HG02981 (cell line): ENCODE data around the gene PADI4.
"Not testable (repeated sequence)": the region's sequence is repeated elsewhere in the genome, so short reads cannot be mapped to it uniquely, and the experiment has no call there.

Experiments used
- ATAC-seq: cut with Tn5 transposase; IDR thresholded peaks from one replicate; pipeline ENCODE4 v1.9.1; 2021; ENCODE audit warnings: mild to moderate bottlenecking, moderate library complexity; ENCODE audit not compliant: unreplicated experiment

The PADI4 gene

DNA sequence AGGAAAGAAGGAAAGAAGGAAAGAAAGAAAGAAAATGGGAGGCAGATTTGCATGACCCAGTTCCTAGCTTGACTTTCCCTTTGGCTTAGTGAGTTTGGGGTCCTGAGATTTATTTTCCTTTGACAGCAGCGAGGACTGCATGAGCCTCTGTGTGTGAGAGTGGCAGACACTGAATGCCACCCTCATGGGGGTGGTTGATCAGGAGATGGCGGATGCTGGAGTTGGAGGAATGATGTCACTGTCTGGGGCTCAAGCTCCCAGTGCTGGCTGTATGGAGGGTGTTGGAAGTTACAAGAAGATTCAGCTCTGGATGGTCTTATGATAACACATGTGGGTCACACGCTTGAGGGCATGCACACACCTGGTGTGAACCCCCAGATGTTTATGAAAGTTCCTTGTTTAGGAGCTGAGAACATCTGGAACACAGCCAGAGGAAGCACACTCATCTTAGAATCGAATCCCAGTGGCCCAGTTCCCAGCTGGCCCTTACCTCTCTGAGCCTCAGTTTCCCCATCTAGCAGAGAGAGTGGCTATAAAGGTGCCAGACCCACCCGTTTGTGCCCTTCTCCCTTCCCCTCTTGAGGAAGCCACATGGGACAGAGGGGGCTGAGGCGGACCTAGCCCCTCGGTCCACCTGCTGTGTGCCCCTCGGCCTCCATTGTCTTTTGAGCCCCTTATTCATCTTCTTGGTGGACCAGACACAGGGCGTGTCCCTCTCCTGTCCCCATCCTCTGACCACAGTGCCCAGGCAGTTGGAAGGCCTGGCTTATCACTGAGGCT, 5.7 kb downstream of the PADI4 start:
- no peak for ATAC-seq

DNA sequence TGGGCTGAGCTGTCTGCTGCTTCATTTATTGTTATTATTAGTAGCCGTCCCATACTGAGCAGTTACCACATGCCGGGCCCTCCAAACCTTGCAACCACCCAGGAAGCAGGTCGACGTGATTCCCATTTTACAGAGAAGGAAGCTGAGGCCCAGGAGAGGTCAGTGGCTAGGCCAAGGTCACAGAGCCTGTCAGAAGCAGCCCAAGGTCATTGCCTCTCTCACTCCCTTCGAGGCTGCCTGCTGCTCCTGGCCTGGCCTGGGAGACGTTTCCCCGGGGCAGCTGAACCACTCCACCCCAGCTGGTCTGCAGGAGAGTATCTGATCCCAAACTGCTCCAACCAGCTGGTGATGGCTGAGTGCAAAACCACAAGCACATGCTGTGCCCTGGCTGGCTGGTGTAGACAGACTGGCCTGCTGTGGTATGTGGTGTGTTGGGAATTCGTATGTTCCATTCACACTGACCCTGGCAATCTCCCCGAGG, 6.5 kb downstream of the PADI4 start:
- no peak for ATAC-seq

DNA sequence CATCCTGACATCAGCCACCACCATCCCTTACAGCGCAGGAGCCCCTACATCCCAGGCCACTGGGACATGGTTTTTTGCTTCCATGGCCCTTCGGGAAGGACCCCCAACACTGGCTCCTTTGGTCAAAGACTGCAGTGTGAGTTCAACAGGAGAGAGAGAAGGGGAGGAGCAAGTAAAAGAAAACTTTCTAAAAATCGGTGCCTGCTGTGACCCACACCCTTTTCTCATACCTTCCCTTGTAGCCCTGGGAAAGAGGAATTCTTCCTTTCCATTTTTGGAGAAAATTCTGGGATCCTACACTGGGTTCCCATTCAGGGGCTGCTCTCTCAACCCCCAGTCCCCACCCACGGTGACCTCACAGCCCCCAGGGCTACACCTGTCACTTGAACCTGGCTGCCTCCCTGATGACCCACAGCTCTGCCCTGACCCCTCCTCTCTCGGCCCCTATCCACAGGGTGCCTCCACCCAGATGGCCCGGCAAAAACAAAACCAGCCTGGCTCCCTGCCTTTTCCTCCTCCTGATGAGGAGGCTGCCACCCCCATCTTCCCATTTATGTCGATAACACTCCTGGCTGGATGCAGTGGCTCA, 7.6 kb downstream of the PADI4 start:
- no peak for ATAC-seq

DNA sequence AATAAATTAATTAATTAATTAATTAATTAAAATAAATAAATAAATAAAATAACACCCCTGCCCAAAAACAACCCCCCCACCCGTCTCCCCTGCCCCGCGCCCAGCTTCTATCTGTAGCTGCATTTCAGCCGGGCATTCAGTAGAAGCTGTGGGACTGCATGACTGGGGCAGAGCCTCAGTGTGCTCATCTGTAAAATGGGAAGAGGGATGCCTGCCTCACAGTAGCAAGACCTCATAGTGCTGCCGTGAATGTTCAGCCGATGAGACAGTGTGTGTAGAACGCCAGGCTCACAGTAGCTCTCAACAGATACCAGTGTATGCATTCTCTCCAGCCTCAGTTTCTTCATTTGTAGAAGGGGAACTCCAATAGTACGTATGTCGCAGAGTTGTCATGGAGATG, 8.7 kb downstream of the PADI4 start:
- ATAC-seq, result no peak

DNA sequence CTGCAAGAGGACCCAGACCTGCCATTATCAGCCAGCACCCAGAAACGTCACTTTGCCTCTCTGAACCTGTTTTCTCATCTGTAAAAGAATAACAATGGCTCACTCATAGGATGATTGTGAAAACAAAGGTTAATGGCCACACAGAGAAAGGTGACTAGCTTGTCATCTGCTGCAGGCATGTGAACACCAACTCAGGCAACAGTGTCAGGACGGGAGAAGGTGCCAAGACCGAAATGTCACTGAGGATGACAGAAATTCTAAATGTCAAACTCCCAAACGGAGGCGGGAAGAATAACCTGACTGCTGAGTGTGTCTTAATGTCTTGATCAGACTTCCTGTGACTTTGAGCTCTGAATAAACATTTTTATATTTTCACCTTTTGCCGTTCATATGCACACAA, 10.3 kb downstream of the PADI4 start:
- ATAC-seq, result no peak

DNA sequence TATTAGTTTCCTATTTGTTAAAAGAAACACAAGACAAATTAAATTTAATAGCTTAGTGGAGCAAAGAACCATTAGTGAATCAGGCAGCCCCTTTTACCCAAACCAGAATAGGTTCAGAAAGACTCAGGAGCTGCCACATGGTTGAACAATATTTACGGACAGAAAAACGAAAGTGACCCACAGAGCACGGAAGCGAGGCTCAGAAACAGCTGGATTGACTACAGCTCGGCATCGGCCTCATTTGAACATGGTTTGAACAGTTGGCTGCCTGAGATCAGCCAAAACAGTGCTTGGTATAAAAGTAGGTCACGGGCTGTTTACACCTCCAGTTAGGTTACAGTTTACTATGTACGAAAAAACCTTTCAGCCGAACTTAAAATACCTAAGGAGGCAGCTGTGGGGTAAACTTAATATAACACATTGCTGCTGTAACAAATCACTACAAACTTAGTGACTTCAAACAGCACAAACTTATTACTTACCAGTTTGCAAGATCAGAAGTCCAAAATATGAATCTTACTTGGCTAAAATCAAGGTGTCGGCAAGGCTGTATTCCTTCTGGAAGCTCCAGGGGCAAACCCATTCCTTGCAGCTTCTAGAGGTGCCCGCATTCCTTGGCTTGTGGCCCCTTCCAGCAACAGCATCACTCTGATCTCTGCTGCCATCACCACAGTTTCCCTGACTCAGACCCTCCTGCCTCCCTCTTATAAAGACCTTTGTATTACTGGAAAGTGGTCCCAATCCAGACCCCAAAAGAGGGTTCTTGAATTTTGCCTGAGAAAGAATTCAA, 11.8 kb downstream of the PADI4 start:
- ATAC-seq, result no peak

DNA sequence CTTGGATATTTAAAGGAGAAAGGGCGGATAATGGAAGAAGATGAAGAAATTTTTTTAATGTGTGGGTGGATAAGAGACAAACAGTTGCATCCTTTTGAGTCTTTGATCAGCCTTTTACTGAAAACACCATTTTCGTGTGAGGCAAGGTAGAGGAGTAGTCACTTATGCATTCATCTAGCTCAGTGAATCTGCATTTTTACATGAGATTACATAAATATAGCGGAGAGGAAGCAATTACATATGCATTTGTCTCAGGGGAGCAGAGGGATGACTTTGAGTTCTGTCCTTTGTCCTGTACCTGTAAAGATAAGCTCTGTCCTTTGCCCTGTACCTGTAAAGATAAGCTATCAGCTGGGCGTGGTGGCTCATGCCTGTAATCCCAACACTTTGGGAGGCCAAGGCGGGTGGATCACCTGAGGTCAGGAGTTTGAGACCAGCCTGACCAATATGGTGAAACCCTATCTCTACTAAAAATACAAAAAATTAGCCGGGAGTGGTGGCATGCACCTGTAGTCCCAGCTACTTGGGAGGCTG, 13.9 kb downstream of the PADI4 start:
- ATAC-seq, result not testable (repeated sequence)

DNA sequence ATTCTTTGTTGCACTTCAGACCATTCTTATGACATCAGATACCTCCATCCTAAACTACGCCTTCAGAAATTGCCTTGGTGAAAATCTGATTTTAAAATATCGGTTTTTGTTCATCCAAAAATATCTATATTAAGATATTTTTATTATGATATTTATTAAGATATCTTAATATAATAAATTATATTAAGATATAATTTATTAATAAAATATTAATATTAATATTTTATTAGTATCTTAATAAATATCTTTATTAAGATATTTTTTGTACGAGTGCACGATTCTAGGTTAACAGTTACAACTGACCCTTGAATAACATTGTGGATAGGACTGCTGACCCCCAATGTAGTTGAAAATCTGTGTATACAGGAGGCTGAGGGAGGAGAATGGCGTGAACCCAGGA, 20.9 kb downstream of the PADI4 start:
- ATAC-seq, result no peak

DNA sequence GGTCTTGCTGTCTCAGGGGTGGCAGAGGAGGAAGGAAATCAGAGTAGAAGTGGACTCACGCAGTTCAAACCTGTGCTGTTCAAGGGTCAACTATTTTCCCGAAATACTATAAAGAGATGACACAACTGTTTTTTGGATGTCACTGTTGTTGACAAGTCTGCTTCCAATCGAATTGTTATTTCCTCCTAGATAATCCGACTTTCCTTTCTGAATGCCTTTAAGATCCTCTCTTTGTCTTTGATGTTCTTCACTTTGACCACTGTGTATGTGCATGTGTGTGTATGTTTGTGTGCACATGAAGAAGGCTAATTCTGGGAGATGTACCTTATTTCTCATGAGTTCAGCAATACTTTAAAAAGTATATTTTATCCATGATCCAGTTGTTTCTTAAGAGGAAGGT, 21.6 kb downstream of the PADI4 start:
- ATAC-seq, result no peak

DNA sequence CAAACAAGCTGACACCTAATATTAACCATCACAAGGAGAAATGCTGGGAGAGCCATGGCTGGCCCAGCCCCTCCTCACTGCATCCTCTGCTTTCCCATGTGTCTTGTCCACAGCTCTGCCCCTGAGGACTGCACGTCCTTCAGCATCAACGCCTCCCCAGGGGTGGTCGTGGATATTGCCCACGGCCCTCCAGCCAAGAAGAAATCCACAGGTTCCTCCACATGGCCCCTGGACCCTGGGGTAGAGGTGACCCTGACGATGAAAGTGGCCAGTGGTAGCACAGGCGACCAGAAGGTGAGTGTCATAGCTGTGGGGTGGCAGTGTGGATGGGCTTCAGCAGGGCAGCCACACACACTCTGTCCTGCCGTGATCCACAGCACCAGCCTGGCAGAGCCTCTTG, 22.9 kb downstream of the PADI4 start:
- no peak for ATAC-seq

DNA sequence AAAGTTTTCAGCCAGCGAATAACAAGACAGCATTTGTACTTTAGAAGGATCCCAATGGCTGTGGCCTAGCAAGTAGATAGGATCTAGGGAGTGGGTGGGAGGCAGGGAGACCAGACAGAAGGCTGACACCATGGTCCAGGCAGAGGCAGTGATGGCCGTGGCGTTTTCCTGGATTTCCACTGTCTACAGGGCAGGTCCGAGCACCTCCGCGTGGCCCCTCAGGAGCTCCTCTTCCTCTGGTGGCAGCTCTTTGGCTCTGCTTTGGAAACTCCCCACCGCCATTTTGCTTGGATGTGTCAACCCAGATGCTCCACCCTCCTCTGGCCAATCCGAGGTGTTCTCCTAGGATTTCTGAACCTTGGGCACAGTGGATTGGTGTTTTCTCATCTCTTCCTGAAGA, 25.1 kb downstream of the PADI4 start:
- no peak for ATAC-seq

DNA sequence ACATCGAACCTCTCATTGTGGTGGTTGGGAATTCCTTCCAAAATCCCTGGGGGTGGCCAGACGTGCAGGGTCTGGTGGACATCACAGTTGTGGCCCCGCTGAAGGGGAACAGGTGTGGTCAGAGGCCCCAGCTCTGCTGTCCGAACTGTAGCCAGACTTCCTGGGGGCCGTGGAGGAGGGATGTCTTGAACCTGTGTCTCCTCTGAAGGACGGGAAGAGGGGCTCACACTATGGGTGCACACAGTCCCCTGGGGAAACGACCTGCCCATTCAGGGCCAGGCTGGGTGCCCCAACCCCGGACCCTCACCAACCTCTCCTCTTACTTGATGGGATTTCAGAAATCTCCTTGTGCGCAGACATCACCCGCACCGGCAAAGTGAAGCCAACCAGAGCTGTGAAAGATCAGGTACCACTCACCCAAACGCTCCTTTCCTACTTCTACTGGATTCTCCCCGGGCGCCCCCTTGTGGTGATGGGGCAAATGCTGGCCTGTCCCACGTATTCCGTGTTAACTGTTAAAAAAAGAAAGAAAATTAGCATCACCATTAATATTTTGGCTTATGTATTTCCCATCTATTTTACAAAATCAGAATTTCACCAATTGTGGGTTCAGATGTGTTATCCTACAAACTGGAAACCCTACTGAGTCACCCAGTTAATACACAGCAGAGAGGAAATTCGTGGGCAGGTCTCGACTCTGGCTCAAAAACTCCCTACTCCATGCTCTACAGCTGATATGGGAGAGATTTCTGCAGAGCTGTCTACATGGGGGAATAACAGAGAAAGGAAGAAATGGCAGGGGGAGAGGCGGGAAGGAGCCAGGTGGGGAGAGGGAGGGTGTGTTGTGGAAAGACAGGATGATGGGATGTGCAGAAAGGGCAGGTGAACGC, 28.1 kb downstream of the PADI4 start:
- no peak for ATAC-seq

DNA sequence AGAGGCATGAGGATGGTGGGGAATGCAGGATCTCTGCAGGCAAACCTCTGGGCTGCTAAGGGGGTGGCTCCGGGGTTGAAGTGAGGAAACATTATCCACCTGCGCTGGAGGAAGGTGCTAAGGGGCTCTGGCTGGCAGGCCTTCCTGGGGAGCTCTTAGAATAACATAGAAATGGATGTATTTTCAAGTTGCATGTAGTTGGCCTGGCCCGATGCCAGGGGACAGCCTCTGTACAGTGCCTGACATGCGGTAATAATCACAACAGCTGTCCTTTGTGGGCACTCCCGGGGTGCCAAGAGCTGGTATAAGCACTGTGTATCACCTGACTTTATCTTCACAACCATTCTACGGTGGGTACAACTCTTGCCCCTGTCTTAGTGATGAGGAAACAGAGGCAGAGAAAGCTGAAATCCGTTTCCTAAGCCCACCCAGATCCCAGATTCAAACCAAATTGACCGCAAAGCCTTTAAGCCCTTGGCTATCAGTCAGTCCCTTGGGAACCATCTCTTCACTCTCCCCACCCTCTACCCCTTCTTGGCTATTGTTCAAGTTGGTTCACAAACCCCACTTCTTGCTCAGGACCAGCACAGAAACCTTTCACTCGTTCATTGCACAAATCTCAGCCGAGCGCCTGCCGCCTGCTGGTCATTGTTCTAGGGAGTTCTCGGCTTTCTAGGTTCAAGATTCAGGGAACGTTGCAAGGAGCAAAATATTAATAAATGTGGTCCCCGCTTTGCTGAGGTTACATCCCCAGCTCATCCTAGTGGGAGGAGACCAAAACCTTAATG, 30.9 kb downstream of the PADI4 start:
- ATAC-seq, result no peak

DNA sequence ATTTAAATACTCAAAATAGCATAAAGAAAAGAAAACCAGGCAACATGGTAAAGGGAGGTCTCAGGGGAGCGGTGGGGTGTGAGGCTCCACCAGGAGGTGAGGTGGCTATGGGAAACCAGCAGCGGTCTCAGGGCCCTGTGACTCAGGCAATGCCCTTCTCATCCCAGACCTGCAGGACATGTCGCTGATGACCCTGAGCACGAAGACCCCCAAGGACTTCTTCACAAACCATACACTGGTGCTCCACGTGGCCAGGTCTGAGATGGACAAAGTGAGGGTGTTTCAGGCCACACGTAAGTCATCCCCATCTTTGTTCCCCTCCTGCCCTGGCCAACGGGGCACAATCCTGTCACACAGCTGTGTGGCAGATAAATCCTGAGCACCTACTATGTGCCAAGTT, 31.5 kb downstream of the PADI4 start:
- ATAC-seq, result no peak

DNA sequence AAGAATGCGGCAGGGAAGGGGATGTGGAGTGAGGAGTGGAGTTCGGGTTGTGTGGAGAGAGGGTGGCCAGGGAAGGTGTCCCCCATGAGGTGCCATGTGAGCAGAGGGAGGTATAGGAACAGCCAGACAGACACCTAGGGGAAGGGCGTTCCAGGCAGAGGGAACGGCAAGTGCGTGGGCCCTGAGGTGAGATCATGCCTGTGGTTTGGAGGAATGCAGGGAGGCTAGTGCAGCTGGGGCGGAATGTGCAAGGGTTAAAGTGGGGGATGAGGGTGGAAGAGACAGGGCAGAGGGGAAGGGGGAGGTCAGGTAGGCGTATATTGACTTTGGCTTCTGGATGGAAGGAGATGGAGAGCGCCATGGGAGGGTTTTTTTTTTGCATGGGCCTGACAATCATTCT, 32.4 kb downstream of the PADI4 start:
- ATAC-seq, result no peak

DNA sequence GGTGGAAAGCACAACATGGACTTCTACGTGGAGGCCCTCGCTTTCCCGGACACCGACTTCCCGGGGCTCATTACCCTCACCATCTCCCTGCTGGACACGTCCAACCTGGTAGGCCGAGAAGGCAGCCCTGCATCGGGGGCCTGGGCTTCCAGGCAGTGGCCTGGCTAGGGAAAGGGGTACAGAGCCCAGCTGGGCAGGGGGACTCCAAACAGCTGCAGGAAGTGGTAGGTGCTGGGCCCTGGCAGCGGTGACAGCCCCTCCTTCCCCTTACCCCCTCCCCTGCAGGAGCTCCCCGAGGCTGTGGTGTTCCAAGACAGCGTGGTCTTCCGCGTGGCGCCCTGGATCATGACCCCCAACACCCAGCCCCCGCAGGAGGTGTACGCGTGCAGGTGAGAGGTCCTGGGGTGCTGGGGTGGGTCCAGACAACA, 34.0 kb downstream of the PADI4 start:
- ATAC-seq, result no peak

DNA sequence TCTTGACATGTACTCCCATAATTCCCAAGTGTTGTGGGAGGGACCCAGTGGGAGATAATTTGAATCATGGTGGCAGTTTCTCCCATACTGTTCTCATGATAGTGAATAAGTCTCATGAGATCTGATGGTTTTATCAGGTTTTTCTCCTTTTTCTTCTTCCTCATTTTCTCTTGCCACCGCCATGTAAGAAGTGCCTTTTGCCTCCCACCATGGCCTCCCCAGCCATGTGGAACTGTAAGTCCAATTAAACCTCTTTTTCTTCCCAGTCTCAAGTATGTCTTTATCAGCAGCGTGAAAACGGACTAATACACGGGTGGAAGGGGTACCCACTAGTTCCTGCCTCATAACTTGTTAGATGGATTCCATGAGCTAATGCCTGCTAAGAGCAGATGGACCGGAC, 37.5 kb downstream of the PADI4 start:
- not testable (repeated sequence) for ATAC-seq

DNA sequence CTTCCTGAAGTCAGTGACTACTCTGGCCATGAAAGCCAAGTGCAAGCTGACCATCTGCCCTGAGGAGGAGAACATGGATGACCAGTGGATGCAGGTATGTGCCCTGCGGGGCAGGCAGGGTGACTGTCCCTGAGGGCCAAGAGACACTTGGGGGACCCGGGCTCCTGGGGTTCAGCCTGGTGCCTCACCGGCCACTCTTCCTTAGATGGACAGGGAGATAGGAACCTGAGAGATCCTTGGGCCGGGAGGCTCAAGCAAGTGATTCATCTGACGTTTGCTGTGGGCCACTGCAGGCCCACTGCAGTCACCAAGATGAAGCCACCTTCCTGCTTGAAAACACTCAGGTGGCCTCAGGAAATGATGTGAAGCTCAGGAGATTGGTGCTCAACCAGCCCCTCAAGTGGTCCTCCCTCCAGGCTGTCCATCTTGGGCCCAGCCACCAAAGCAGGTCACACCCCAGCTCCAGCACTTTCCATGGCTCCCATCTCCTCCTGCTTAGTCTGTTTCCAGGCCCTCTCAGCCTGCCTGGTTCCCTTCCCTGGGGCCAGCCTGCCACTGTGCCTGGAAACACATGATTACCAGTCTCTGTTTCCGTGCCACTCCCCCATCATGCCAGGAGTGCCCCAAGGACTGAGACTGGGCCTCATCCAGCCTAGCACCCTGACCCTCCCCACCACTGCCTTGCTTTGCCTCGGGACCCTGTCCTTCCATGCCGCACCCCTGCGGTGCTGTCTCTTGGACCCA, 38.2 kb downstream of the PADI4 start:
- no peak for ATAC-seq
